Measurements from ENCODE around the gene TNFAIP6.

- TF ChIP-seq, protein P1, sequence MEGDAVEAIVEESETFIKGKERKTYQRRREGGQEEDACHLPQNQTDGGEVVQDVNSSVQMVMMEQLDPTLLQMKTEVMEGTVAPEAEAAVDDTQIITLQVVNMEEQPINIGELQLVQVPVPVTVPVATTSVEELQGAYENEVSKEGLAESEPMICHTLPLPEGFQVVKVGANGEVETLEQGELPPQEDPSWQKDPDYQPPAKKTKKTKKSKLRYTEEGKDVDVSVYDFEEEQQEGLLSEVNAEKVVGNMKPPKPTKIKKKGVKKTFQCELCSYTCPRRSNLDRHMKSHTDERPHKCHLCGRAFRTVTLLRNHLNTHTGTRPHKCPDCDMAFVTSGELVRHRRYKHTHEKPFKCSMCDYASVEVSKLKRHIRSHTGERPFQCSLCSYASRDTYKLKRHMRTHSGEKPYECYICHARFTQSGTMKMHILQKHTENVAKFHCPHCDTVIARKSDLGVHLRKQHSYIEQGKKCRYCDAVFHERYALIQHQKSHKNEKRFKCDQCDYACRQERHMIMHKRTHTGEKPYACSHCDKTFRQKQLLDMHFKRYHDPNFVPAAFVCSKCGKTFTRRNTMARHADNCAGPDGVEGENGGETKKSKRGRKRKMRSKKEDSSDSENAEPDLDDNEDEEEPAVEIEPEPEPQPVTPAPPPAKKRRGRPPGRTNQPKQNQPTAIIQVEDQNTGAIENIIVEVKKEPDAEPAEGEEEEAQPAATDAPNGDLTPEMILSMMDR (IDR thresholded peaks at IDR 0.05), result no peak
- TF ChIP-seq POLR2A (IDR thresholded peaks at IDR 0.05), result no peak
- TF ChIP-seq POLR2AphosphoS5 (IDR thresholded peaks at IDR 0.05), result peak in 1 of 4 donors; percentile 29
- no peak for TF ChIP-seq EP300 (IDR thresholded peaks at IDR 0.05)
These were observed 6.3 kb downstream of the TNFAIP6 start for GRCh38 chr2:151363709-151364108.
